ENCODE data around the gene WBP2. TPM values are rescaled to one million over a fixed set of nuclear protein-coding genes. Genes with fewer than 3 reads are reported as not detected.
A peak's percentile ranks its signal among the peaks of the same experiment; 100 is the strongest.

Gene WBP2
- total and polyA plus RNA-seq, 2 of the 13 experiments (the other 11 are each of a cell fraction or from before 2014, with no cell fraction given): 29.2 to 29.5 TPM

- TF ChIP-seq PATZ1 (CRISPR knock-in tag; IDR thresholded peaks at IDR 0.05) (peak; percentile 76), TEAD2 (CRISPR knock-in tag; IDR thresholded peaks at IDR 0.05) (no peak), ZFYVE20 (CRISPR knock-in tag; IDR thresholded peaks at IDR 0.05; ENCODE audit: borderline replicate concordance, low read depth) (0 out of 2 replicates have a peak, but pooled peaks have one; percentile 74), ZNF10 (CRISPR knock-in tag; IDR thresholded peaks at IDR 0.05; ENCODE audit: borderline replicate concordance, low read depth) (no peak), ZBTB1 (CRISPR knock-in tag; IDR thresholded peaks at IDR 0.05; ENCODE audit: borderline replicate concordance) (no peak), ZSCAN12 (CRISPR knock-in tag; IDR thresholded peaks at IDR 0.05) (0 out of 2 replicates have a peak, but pooled peaks have one; percentile 92), TERF1 (CRISPR knock-in tag; IDR thresholded peaks at IDR 0.05) (0 out of 2 replicates have a peak, but pooled peaks have one; percentile 68), KDM2A (CRISPR knock-in tag; IDR thresholded peaks at IDR 0.05; ENCODE audit: borderline replicate concordance, low read depth) (peak; percentile 95), PHF8 (CRISPR knock-in tag; IDR thresholded peaks at IDR 0.05) (peak; percentile 90), THRA (CRISPR knock-in tag; IDR thresholded peaks at IDR 0.05; ENCODE audit: borderline replicate concordance) (peak; percentile 65), KDM6A (CRISPR knock-in tag; IDR thresholded peaks at IDR 0.05; ENCODE audit: low read depth) (no peak), ZNF629 (CRISPR knock-in tag; conservative IDR thresholded peaks at IDR 0.05) (0 out of 2 replicates have a peak, but pooled peaks have one; percentile 13), HNF1A (IDR thresholded peaks at IDR 0.05; ENCODE audit: low read depth) (peak; percentile 60; the same call in 1 of the 2 replicates), HNF1A (CRISPR knock-in tag; IDR thresholded peaks at IDR 0.05; ENCODE audit: borderline replicate concordance) (peak; percentile 73; the same call in 1 of the 2 replicates)
- TF ChIP-seq, protein P1, sequence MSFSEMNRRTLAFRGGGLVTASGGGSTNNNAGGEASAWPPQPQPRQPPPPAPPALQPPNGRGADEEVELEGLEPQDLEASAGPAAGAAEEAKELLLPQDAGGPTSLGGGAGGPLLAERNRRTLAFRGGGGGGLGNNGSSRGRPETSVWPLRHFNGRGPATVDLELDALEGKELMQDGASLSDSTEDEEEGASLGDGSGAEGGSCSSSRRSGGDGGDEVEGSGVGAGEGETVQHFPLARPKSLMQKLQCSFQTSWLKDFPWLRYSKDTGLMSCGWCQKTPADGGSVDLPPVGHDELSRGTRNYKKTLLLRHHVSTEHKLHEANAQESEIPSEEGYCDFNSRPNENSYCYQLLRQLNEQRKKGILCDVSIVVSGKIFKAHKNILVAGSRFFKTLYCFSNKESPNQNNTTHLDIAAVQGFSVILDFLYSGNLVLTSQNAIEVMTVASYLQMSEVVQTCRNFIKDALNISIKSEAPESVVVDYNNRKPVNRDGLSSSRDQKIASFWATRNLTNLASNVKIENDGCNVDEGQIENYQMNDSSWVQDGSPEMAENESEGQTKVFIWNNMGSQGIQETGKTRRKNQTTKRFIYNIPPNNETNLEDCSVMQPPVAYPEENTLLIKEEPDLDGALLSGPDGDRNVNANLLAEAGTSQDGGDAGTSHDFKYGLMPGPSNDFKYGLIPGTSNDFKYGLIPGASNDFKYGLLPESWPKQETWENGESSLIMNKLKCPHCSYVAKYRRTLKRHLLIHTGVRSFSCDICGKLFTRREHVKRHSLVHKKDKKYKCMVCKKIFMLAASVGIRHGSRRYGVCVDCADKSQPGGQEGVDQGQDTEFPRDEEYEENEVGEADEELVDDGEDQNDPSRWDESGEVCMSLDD (CRISPR knock-in tag; IDR thresholded peaks at IDR 0.05; ENCODE audit: borderline replicate concordance): peak; percentile 55
- TF ChIP-seq, protein P2, sequence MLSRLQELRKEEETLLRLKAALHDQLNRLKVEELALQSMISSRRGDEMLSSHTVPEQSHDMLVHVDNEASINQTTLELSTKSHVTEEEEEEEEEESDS (CRISPR knock-in tag; IDR thresholded peaks at IDR 0.05; ENCODE audit: borderline replicate concordance): no peak
Observed at GRCh38 chr17:75855310-75856061, at the start of gene WBP2 (continued).

Measured in HepG2 (cell line).